Hematopoietic multipotent progenitor cell treated with erythropoietin and hydrocortisone succinate and interleukin-3 and kit ligand, for 8 days (in vitro differentiated cells): ENCODE data around the gene ACOT7.

Experiments
- DNase-seq: peaks from one replicate; pipeline ENCODE4 v3.0.0-alpha.2; 2015

Gene ACOT7

GRCh38 chr1:6280761-6281451 lies 112.7 kb downstream of the ACOT7 start:
- DNase-seq, result peak; percentile 10

- no peak for DNase-seq
Measured at GRCh38 chr1:6279613-6280383, 113.8 kb downstream of the ACOT7 start.

- no peak for DNase-seq
Measured at GRCh38 chr1:6279066-6279465, 114.5 kb downstream of the ACOT7 start.

- no peak for DNase-seq
Measured at GRCh38 chr1:6278263-6278662, 115.3 kb downstream of the ACOT7 start.

GRCh38 chr1:6276811-6277555 lies 116.6 kb downstream of the ACOT7 start:
- no peak for DNase-seq

GRCh38 chr1:6275826-6276782 lies 117.5 kb downstream of the ACOT7 start:
- DNase-seq, result no peak

- no peak for DNase-seq
Measured at GRCh38 chr1:6274622-6275139, 118.9 kb downstream of the ACOT7 start.

GRCh38 chr1:6274102-6274501 lies 119.5 kb downstream of the ACOT7 start:
- DNase-seq, result no peak

GRCh38 chr1:6273380-6273891 lies 120.1 kb downstream of the ACOT7 start:
- no peak for DNase-seq

- DNase-seq, result no peak
Measured at GRCh38 chr1:6272868-6273267, 120.7 kb downstream of the ACOT7 start.

- no peak for DNase-seq
Measured at GRCh38 chr1:6272452-6272851, 121.1 kb downstream of the ACOT7 start.

GRCh38 chr1:6271554-6271953 lies 122.0 kb downstream of the ACOT7 start:
- DNase-seq, result no peak

- DNase-seq, result no peak
Measured at GRCh38 chr1:6271006-6271405, 122.6 kb downstream of the ACOT7 start.

- no peak for DNase-seq
Measured at GRCh38 chr1:6270401-6270800, 123.2 kb downstream of the ACOT7 start.

GRCh38 chr1:6269720-6270400 lies 123.7 kb downstream of the ACOT7 start:
- no peak for DNase-seq

- no peak for DNase-seq
Measured at GRCh38 chr1:6269296-6269695, 124.3 kb downstream of the ACOT7 start.

- no peak for DNase-seq
Measured at GRCh38 chr1:6268415-6268814, 125.2 kb downstream of the ACOT7 start.

GRCh38 chr1:6267686-6268322 lies 125.8 kb downstream of the ACOT7 start:
- DNase-seq, result no peak

GRCh38 chr1:6266641-6267040 lies 126.9 kb downstream of the ACOT7 start:
- no peak for DNase-seq

GRCh38 chr1:6265151-6265550 lies 128.4 kb downstream of the ACOT7 start:
- no peak for DNase-seq

GRCh38 chr1:6263716-6264115 lies 129.9 kb downstream of the ACOT7 start:
- DNase-seq, result no peak
